PFSK-1 (cell line): ENCODE data around the gene GPR17.

Experiments
- POLR2AphosphoS5 ChIP-seq: IDR thresholded peaks from 2 replicates; pipeline ENCODE4 v1.6.1; 2012; ENCODE audit warnings: low read depth, mild to moderate bottlenecking, control low read depth, low read length, moderate library complexity
- SIN3A ChIP-seq: IDR thresholded peaks from 2 replicates; pipeline ENCODE4 v1.6.1; 2012; ENCODE audit warnings: mild to moderate bottlenecking, low read length, moderate library complexity, borderline replicate concordance; ENCODE audit not compliant: insufficient read depth

DNA sequence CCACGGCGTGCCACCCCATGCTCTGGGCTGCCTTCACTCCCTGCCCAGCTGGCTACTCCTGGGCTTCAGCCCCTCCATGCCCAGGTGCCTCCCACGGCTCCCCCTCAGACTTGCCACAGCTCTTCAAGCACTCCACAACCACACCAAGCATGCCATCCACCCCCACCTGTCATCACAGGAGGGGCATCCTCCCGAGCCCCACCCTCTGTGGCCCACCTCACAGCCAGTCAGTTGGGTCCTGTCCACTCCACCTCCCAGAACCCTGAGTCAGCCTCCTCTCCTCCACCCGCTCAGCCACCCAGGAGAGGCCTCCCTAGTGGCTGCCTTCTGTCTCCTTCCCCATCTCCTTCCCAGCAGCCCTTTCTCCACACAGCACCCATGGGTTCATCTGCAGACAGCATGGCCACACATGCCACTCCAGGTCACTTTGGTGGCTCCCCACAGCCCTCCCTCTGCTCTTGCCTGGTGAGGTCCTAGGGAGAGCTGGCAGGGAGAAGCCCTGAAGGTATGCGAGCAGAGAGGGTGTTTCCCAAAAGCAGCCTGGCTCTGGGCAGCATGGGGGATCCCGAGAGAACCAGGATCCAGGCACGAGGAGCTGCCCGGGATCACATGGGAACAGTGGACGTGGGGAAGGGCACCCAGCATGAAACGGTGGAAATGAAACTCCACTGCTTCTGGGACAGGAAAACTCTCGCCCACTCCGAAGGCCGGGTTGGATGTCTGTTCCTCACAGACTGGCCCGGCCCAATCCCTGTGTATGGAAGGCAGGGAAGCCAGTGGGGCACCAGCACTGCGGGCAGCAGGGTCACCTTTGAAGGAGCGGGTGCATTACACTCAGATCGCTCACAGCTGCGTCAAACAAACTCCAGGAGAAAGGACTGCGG, 26.6 kb downstream of the GPR17 start:
- TF ChIP-seq SIN3A (no peak), POLR2AphosphoS5 (no peak)
